A673 (cell line): Measurements from ENCODE around the gene ZNF644. TPM values are rescaled to one million over a fixed set of nuclear protein-coding genes. Genes with fewer than 3 reads are reported as not detected.

Source experiments
- BruUV-seq: library from RNA; stranded (reverse); fragments of 400-500 nt; replicated peaks from 2 replicates; lab custom pipeline; 2021; lab: Mats Ljungman, UMichigan
- CTCF ChIA-PET: fragments of 300-600 bp; sonication (Branson Sonifier 250); formaldehyde crosslinking; loops from one replicate; lab custom pipeline; 2022; ENCODE audit warnings: antibody characterized with exemption; lab: Charles Lee
- POLR2A ChIA-PET: fragments of 300-600 bp; sonication (Branson Sonifier 250); formaldehyde crosslinking; loops from one replicate; lab custom pipeline; 2022; ENCODE audit warnings: antibody characterized with exemption; ENCODE audit not compliant: low non-redundant PET; lab: Charles Lee
- DNase-seq: peaks from one replicate; pipeline ENCODE4 v3.0.0-alpha.2; 2015; ENCODE audit warnings: low spot score
- H3K27ac ChIP-seq: fragments of 200-600 bp; sonication (generic); 2 replicates; pipeline ENCODE4 v1.5.1; 2016; ENCODE audit warnings: mixed run types, low read depth, mild to moderate bottlenecking, mixed read lengths, antibody characterized with exemption, low read length; ENCODE audit not compliant: poor library complexity, severe bottlenecking
- H3K27me3 ChIP-seq: fragments of 200-600 bp; sonication (generic); replicated peaks from 2 replicates; pipeline ENCODE4 v1.6.1; 2017; ENCODE audit warnings: mixed run types, low read depth, mild to moderate bottlenecking, mixed read lengths, antibody characterized with exemption, low read length; ENCODE audit not compliant: insufficient read depth, poor library complexity
- H3K36me3 ChIP-seq: fragments of 200-600 bp; sonication (generic); 2 replicates; pipeline ENCODE4 v1.6.1; 2016; ENCODE audit warnings: mixed run types, mild to moderate bottlenecking, mixed read lengths, antibody characterized with exemption, low read length; ENCODE audit not compliant: insufficient read depth, poor library complexity, severe bottlenecking
- H3K4me1 ChIP-seq: fragments of 200-600 bp; sonication (generic); 2 replicates; pipeline ENCODE4 v1.6.1; 2017; ENCODE audit warnings: mixed run types, mild to moderate bottlenecking, mixed read lengths, antibody characterized with exemption, low read length; ENCODE audit not compliant: insufficient read depth, poor library complexity, severe bottlenecking
- H3K4me3 ChIP-seq: fragments of 200-600 bp; sonication (generic); 2 replicates; pipeline ENCODE4 v1.5.1; 2016; ENCODE audit warnings: low read depth, mixed run types, mild to moderate bottlenecking, mixed read lengths, low read length; ENCODE audit not compliant: poor library complexity, severe bottlenecking
- H3K9me3 ChIP-seq: fragments of 200-600 bp; sonication (generic); 2 replicates; pipeline ENCODE4 v1.6.1; 2016; ENCODE audit warnings: mixed run types, low read depth, mild to moderate bottlenecking, mixed read lengths, antibody characterized with exemption, low read length; ENCODE audit not compliant: poor library complexity, severe bottlenecking
- CTCF ChIP-seq: fragments of 300-800, 200-600 bp; sonication (generic); conservative IDR thresholded peaks from 2 replicates; pipeline ENCODE4 v1.5.1; 2017; ENCODE audit warnings: low read depth, mild to moderate bottlenecking, antibody characterized with exemption, low read length, moderate library complexity, mixed read lengths
- EZH2 ChIP-seq: fragments of 200-600 bp; sonication (generic); IDR thresholded peaks from 2 replicates; pipeline ENCODE4 v1.6.1; 2017; ENCODE audit warnings: borderline replicate concordance, low read depth, mild to moderate bottlenecking, mixed read lengths, antibody characterized with exemption, low read length; ENCODE audit not compliant: poor library complexity, severe bottlenecking
- intact Hi-C: fragments of 100-400 bp; cut with micrococcal nuclease; formaldehyde crosslinking; loops from one replicate; pipeline ENCODE4 v1.10.0; 2022; ENCODE audit not compliant: unreplicated experiment
- total RNA-seq: library from RNA; stranded (reverse); gene quantifications from 2 replicates; pipeline ENCODE4 v1.2.3, GENCODE V29; 2021

The ZNF644 gene
- total RNA-seq, 1 experiment from 2014 or later: 80.4 TPM

DNA sequence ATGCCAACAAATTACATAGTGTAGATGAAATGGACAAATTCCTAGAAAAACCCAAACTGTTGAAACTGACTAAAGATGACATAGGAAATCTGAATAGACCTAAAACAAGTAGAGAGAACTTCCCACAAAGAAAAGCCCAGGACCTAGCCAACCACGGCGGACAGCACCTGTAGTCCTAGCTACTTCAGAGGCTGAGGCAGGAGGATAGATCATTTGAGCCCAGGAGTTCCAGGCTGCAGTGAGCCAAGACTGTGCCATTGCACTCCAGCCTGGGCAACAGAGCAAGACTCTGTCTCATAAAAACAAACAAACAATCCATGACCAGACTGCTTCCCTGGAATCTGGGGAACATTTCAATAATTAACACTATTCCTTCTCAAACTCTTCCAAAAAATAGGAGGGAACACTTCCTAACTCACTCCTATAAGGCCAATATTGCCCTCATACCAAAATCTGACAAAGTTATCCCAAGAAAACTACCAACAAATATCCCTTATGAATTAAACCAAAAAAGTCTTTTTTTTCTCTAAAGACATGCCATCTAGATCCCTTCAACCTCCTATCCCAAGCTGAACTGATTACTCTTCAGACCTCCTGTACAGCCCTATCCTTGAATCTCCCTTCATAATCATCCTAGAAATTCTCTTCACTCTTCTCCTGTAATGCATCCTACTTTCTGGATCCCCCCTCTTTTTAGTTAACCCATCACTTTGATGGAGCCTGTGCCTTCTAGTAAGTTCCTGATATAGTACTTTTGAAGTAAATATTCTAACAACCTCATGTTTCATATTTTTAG, 15.5 kb downstream of the ZNF644 start:
- ChIA-PET CTCF (no interaction called here), POLR2A (no interaction called here)
- Histone ChIP-seq H3K4me3 (no peak overlapping the region), H3K4me1 (peaks cover 12% of the 10 kb centered on the region), H3K27me3 (no peaks in the 10 kb centered on the region), H3K27ac (no peak overlapping the region), H3K36me3 (no peaks in the 10 kb centered on the region), H3K9me3 (peaks cover 20% of the 10 kb centered on the region)
- TF ChIP-seq EZH2 (no peak), CTCF (no peak)
- intact Hi-C loops: no loop called here
- no peak for DNase-seq
- no TSS peak for BruUV-seq

DNA sequence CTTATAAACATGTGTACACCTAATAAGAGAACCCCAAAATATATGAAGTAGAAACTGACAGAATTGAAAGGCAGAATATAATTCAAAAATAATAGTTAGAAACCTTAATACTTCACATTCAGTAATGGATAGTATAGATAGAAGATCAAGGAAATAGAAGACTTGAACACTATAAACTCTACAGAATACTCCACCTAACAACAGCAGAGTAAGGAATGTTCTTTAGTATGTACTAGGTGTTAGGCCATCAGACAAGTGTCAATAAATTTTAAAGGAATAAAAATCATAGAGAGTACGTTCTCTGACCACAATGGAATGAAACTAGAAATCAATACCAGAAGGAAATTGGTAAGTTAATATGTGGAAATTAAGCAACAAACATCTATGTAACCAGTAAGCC, 16.6 kb downstream of the ZNF644 start:
- intact Hi-C loops: no loop called here
- Histone ChIP-seq H3K9me3 (peaks cover 20% of the 10 kb centered on the region), H3K36me3 (no peaks in the 10 kb centered on the region), H3K27me3 (no peaks in the 10 kb centered on the region), H3K4me3 (no peak overlapping the region), H3K4me1 (peaks cover 7% of the 10 kb centered on the region), H3K27ac (no peak overlapping the region)
- BruUV-seq: no TSS peak
- ChIA-PET CTCF (no interaction called here), POLR2A (no interaction called here)
- no peak for DNase-seq
- no peak for TF ChIP-seq CTCF
- no peak for TF ChIP-seq EZH2

DNA sequence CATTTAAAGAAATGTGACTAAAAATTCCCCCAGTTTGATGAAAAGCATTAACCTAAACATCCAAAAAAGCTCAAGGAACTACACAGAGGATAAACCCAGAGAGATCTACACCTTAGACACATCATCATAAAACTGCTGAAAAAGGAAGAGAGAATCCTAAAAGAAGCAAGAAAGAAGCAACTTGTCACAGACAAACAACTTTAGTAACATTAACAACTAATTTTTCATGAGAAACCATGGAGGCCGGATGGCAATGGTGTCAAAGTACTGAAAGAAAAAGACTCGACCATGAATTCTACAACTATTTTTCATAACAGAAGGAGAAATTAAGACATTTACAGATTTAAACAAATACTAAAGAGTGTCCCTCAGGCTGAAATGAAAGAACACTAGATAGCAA, 17.7 kb downstream of the ZNF644 start:
- no peak overlapping the region for H3K27ac ChIP-seq
- peaks cover 24% of the 10 kb centered on the region for H3K9me3 ChIP-seq
- no peak for TF ChIP-seq CTCF
- TF ChIP-seq EZH2: no peak
- H3K27me3 ChIP-seq: no peaks in the 10 kb centered on the region
- no peaks in the 10 kb centered on the region for H3K36me3 ChIP-seq
- BruUV-seq: no TSS peak
- H3K4me1 ChIP-seq: no peaks in the 10 kb centered on the region
- ChIA-PET CTCF (no interaction called here), POLR2A (no interaction called here)
- H3K4me3 ChIP-seq: no peak overlapping the region
- intact Hi-C loops: no loop called here
- no peak for DNase-seq
